Neuronal stem cell (in vitro differentiated cells): ENCODE measurements around the gene CDH13.

ENCODE experiments used
- DNase-seq: peaks from one replicate; pipeline ENCODE4 v3.0.0-alpha.2; 2013; ENCODE audit warnings: low spot score
- H2AFZ ChIP-seq: one replicate; pipeline ENCODE4 v1.6.1; 2013; ENCODE audit warnings: mild to moderate bottlenecking, low read length, inconsistent platforms
- H2AK5ac ChIP-seq: 2 replicates; pipeline ENCODE4 v1.6.1; 2013; ENCODE audit warnings: low read depth, mild to moderate bottlenecking, inconsistent platforms, low read length, moderate library complexity, mixed read lengths
- H2BK120ac ChIP-seq: 2 replicates; pipeline ENCODE4 v1.6.1; 2013; ENCODE audit warnings: low read depth, mild to moderate bottlenecking, inconsistent platforms, low read length, moderate library complexity, mixed read lengths
- H2BK12ac ChIP-seq: one replicate; pipeline ENCODE4 v1.6.1; 2013; ENCODE audit warnings: low read length, inconsistent platforms
- H2BK15ac ChIP-seq: 2 replicates; pipeline ENCODE4 v1.6.1; 2013; ENCODE audit warnings: mild to moderate bottlenecking, low read length, inconsistent platforms, mixed read lengths
- H2BK5ac ChIP-seq: one replicate; pipeline ENCODE4 v1.6.1; 2013; ENCODE audit warnings: inconsistent platforms, mild to moderate bottlenecking, low read length, moderate library complexity
- H3K14ac ChIP-seq: one replicate; pipeline ENCODE4 v1.6.1; 2013; ENCODE audit warnings: low read length, inconsistent platforms
- H3K18ac ChIP-seq: 2 replicates; pipeline ENCODE4 v1.6.1; 2013; ENCODE audit warnings: low read length, inconsistent platforms
- H3K23ac ChIP-seq: 2 replicates; pipeline ENCODE4 v1.6.1; 2013; ENCODE audit warnings: low read depth, mild to moderate bottlenecking, mixed read lengths, low read length, inconsistent platforms; ENCODE audit not compliant: poor library complexity
- H3K27ac ChIP-seq: replicated peaks from 3 replicates; pipeline ENCODE4 v1.5.1; 2013; ENCODE audit warnings: low read length, inconsistent platforms
- H3K27me3 ChIP-seq, 3 experiments: 2 replicates each; pipeline ENCODE4 v1.6.1; 2013; ENCODE audit warnings: low read length in 3 of 3, mild to moderate bottlenecking in 2 of 3, inconsistent platforms in 1 of 3, low read depth in 1 of 3, mixed read lengths in 1 of 3, moderate library complexity in 1 of 3; ENCODE audit not compliant: control insufficient read depth in 3 of 3, insufficient read depth in 3 of 3
- H3K36me3 ChIP-seq, 2 donors: replicated peaks in 1 of 2; 2 replicates each; pipeline ENCODE4 v1.6.1; 2013; ENCODE audit warnings: low read length in 2 of 2; ENCODE audit not compliant: control insufficient read depth in 2 of 2, insufficient read depth in 2 of 2
- H3K4ac ChIP-seq: 2 replicates; pipeline ENCODE4 v1.6.1; 2013; ENCODE audit warnings: inconsistent platforms, mild to moderate bottlenecking, low read length, moderate library complexity
- H3K4me1 ChIP-seq, 2 donors: 1 replicate in 1 of 2; 2 replicates in 1 of 2; pipeline ENCODE4 v1.6.1; 2013; ENCODE audit warnings: low read length in 2 of 2, low read depth in 1 of 2; ENCODE audit not compliant: control insufficient read depth in 2 of 2, insufficient read depth in 1 of 2
- H3K4me2 ChIP-seq: one replicate; pipeline ENCODE4 v1.6.1; 2013; ENCODE audit warnings: mild to moderate bottlenecking, low read length, inconsistent platforms; ENCODE audit not compliant: insufficient read depth, poor library complexity, severe bottlenecking
- H3K4me3 ChIP-seq, 2 donors: 2 replicates each; pipeline ENCODE4 v1.5.1; 2013; ENCODE audit warnings: low read length in 2 of 2, mild to moderate bottlenecking in 2 of 2, inconsistent platforms in 1 of 2, moderate library complexity in 1 of 2
- H3K79me1 ChIP-seq: one replicate; pipeline ENCODE4 v1.6.1; 2013; ENCODE audit warnings: low read depth, mild to moderate bottlenecking, inconsistent platforms, low read length, moderate library complexity
- H3K9ac ChIP-seq: one replicate; pipeline ENCODE4 v1.6.1; 2013; ENCODE audit warnings: mild to moderate bottlenecking, low read depth, low read length, inconsistent platforms; ENCODE audit not compliant: poor library complexity
- H3K9me3 ChIP-seq, 2 donors: replicated peaks in 1 of 2; 2 replicates each; pipeline versions ENCODE3 to v1.6.1; 2013; ENCODE audit warnings: low read length in 2 of 2, mild to moderate bottlenecking in 2 of 2, inconsistent platforms in 1 of 2, low read depth in 1 of 2, mixed read lengths in 1 of 2, moderate library complexity in 1 of 2; ENCODE audit not compliant: control insufficient read depth in 2 of 2, insufficient read depth in 1 of 2
- H4K8ac ChIP-seq: one replicate; pipeline ENCODE4 v1.6.1; 2013; ENCODE audit warnings: low read depth, mild to moderate bottlenecking, inconsistent platforms, low read length, moderate library complexity
- H4K91ac ChIP-seq: one replicate; pipeline ENCODE4 v1.6.1; 2013; ENCODE audit warnings: low read length, low read depth, mild to moderate bottlenecking, inconsistent platforms; ENCODE audit not compliant: poor library complexity
- WGBS, 2 donors: extraction: QIAGEN DNeasy Blood & Tissue Kit; methylation state at CpG; one replicate each; pipeline ENCODE4 v1.1.7; 2013; ENCODE audit warnings: missing lambda C conversion rate in 2 of 2, mixed read lengths in 1 of 2; ENCODE audit not compliant: insufficient read length in 2 of 2, insufficient replicate concordance in 1 of 2; ENCODE audit errors: extremely low coverage in 2 of 2; 5-methylcytosine and 5-hydroxymethylcytosine counted together

Gene CDH13

DNA sequence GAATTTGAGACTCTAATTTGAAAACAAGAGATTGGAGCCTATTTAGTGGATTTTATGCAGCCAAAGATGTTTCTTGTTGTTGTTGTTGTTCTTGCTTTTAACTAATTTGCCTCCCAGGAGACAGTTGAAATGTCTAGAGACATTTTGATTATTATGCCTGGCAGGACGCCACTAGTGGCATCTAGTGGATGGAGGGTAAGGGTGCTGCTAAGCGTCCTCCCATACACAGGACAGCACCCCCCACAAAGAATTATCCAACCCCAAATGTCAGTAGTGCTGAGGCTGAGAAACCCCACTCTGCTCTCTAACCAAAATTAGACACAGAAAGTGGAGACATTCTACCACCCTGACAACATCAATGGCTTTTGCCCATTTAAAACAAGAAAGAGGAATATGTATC lies 1165.6 kb downstream of the CDH13 start:
- Histone ChIP-seq H2BK120ac (no peak overlapping the region), H3K4me2 (no peak overlapping the region), H2BK12ac (no peak overlapping the region), H3K9me3 (peaks cover 2 to 4% of the 10 kb centered on the region in 2 donors), H4K91ac (no peak overlapping the region), H3K27ac (no peak overlapping the region), H3K18ac (no peak overlapping the region), H3K9ac (no peak overlapping the region), H3K4me1 (peaks cover 2 to 16% of the 10 kb centered on the region in 2 donors), H4K8ac (no peak overlapping the region), H3K27me3 (no peaks in the 10 kb centered on the region), H3K23ac (no peak overlapping the region), H3K4me3 (no peak overlapping the region), H3K79me1 (peaks cover 1% of the 10 kb centered on the region), H2BK5ac (no peak overlapping the region), H2AFZ (no peak overlapping the region), H3K14ac (no peak overlapping the region), H3K36me3 (no peaks in the 10 kb centered on the region), H3K4ac (no peak overlapping the region), H2AK5ac (no peak overlapping the region), H2BK15ac (no peak overlapping the region)
- no peak for DNase-seq
- WGBS, 2 donors, result no CpG with 5 or more reads among the region's 2 CpGs

DNA sequence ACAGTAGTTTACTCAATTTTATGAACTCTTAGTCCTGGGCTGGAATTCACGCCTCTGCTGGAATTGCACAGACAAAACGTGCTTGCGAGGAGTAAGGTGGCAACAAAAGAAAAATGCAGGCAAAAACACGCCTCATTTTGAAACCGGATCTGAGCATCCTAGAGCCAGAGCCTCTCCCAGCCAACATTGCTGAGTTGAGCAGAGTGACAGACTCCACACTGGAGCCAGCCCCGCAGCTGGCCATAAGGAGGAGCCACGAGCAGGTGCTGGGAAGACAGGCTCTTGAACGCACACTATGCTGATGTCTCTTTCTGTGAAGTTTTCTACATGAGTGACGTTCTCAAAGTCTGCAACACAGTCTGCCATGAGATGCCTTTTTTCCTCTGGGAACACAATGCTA lies 1166.4 kb downstream of the CDH13 start:
- H2AFZ ChIP-seq, result no peak overlapping the region
- H3K18ac ChIP-seq, result no peak overlapping the region
- peaks cover 1% of the 10 kb centered on the region for H3K79me1 ChIP-seq
- H3K14ac ChIP-seq, result no peak overlapping the region
- H4K8ac ChIP-seq, result no peak overlapping the region
- no CpG with 5 or more reads among the region's 9 CpGs for WGBS, 2 donors
- no peak overlapping the region for H3K27ac ChIP-seq
- peak overlapping the region; percentile 16 for H3K23ac ChIP-seq
- no peak overlapping the region for H2AK5ac ChIP-seq
- H3K4me1 ChIP-seq, result peaks cover 2 to 17% of the 10 kb centered on the region in 2 donors
- H3K9me3 ChIP-seq, result peaks cover 2 to 4% of the 10 kb centered on the region in 2 donors
- no peak overlapping the region for H3K4me3 ChIP-seq
- H2BK15ac ChIP-seq, result no peak overlapping the region
- no peak overlapping the region for H3K9ac ChIP-seq
- no peak overlapping the region for H2BK5ac ChIP-seq
- no peaks in the 10 kb centered on the region for H3K36me3 ChIP-seq
- DNase-seq, result no peak
- no peak overlapping the region for H3K4me2 ChIP-seq
- no peak overlapping the region for H2BK120ac ChIP-seq
- H3K4ac ChIP-seq, result no peak overlapping the region
- no peak overlapping the region for H4K91ac ChIP-seq
- no peaks in the 10 kb centered on the region for H3K27me3 ChIP-seq
- H2BK12ac ChIP-seq, result no peak overlapping the region

DNA sequence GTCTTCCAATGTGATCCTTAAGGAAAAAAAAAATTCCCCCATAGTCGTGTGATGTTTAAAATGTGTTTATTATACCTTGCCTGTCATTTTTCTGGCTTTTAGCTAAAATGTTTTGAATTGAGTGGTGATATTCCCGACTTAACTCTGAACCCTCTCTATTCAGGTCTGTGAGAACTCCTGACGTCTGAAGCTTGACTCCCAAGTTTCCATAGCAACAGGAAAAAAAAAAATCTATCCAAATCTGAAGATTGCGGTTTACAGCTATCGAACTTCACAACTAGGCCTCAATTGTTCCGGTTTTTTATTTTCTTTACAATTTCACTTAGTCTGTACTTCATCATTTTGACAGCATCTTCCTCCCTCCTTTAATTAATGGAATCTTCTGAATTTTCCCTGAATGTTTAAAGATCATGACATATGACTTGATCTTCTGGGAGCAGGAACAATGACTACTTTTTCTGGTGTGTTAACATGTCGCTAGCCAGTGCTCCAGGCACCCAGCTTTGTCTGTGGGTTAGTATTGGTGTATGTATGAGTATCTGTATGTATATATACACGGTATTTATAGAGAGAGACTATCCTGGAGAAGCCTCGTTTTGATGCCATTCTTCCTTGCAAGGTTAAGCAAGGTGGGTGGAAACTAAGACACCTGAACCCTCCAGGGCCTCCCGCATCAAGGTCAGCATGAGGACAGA lies 1168.2 kb downstream of the CDH13 start:
- H3K4me1 ChIP-seq, result peaks cover 2 to 17% of the 10 kb centered on the region in 2 donors
- H3K18ac ChIP-seq, result no peak overlapping the region
- peaks cover 1% of the 10 kb centered on the region for H3K79me1 ChIP-seq
- H2AFZ ChIP-seq, result peak overlapping the region; percentile 15
- H3K4me3 ChIP-seq, result no peak overlapping the region
- no peak overlapping the region for H3K4me2 ChIP-seq
- H2BK120ac ChIP-seq, result no peak overlapping the region
- no peak overlapping the region for H3K23ac ChIP-seq
- H4K8ac ChIP-seq, result no peak overlapping the region
- H3K14ac ChIP-seq, result no peak overlapping the region
- no peaks in the 10 kb centered on the region for H3K36me3 ChIP-seq
- no peak overlapping the region for H2AK5ac ChIP-seq
- H3K9ac ChIP-seq, result no peak overlapping the region
- H3K4ac ChIP-seq, result no peak overlapping the region
- H3K27me3 ChIP-seq, result no peaks in the 10 kb centered on the region
- no CpG with 5 or more reads among the region's 10 CpGs for WGBS, 2 donors
- H2BK15ac ChIP-seq, result no peak overlapping the region
- H3K27ac ChIP-seq, result no peak overlapping the region
- no peak for DNase-seq
- no peak overlapping the region for H4K91ac ChIP-seq
- H2BK12ac ChIP-seq, result no peak overlapping the region
- H3K9me3 ChIP-seq, result peaks cover 2 to 4% of the 10 kb centered on the region in 2 donors
- no peak overlapping the region for H2BK5ac ChIP-seq

DNA sequence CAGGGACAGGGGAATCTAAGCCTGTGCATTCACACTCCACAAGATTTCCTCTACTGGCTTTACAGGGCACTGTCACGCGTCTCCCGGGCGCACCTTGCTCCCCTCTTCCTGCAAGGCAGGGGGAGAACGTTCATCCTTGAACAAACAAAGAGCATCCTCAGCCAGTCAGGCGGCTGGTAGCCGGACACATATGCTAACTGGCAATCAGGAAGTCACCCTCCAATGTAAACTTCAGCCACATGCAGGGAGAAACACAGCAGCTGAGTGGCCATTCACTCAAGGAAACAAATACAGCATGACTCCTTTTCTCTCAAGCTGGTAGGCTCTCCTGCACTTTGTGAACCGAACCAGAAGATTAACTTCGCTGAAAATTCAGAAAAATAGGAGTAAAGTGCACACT lies 1170.2 kb downstream of the CDH13 start:
- no peak overlapping the region for H2BK12ac ChIP-seq
- peaks cover 1% of the 10 kb centered on the region for H3K79me1 ChIP-seq
- H3K4me2 ChIP-seq, result no peak overlapping the region
- no peak overlapping the region for H2BK15ac ChIP-seq
- no peak overlapping the region for H3K18ac ChIP-seq
- H3K23ac ChIP-seq, result no peak overlapping the region
- H3K27ac ChIP-seq, result no peak overlapping the region
- H4K8ac ChIP-seq, result no peak overlapping the region
- H2AFZ ChIP-seq, result peak overlapping the region; percentile 76
- H4K91ac ChIP-seq, result no peak overlapping the region
- no peak overlapping the region for H2BK5ac ChIP-seq
- H3K27me3 ChIP-seq, result no peaks in the 10 kb centered on the region
- H2BK120ac ChIP-seq, result no peak overlapping the region
- no peak overlapping the region for H3K14ac ChIP-seq
- peaks cover 2 to 4% of the 10 kb centered on the region in 2 donors for H3K9me3 ChIP-seq
- no peak overlapping the region for H3K4me3 ChIP-seq
- no peaks in the 10 kb centered on the region for H3K36me3 ChIP-seq
- peaks cover 2 to 17% of the 10 kb centered on the region in 2 donors for H3K4me1 ChIP-seq
- H3K9ac ChIP-seq, result peak overlapping the region; percentile 7
- H3K4ac ChIP-seq, result no peak overlapping the region
- no peak overlapping the region for H2AK5ac ChIP-seq
- WGBS, 2 donors, result no CpG with 5 or more reads among the region's 9 CpGs
- no peak for DNase-seq
